HG02885 (cell line): ENCODE measurements around the gene DHFR2.
"Not testable (repeated sequence)": the region's sequence is repeated elsewhere in the genome, so short reads cannot be mapped to it uniquely, and the experiment has no call there.

ENCODE experiments used
- ATAC-seq: cut with Tn5 transposase; IDR thresholded peaks from one replicate; pipeline ENCODE4 v1.9.1; 2021; ENCODE audit warnings: mild to moderate bottlenecking; ENCODE audit not compliant: unreplicated experiment, poor library complexity

The DHFR2 gene

DNA sequence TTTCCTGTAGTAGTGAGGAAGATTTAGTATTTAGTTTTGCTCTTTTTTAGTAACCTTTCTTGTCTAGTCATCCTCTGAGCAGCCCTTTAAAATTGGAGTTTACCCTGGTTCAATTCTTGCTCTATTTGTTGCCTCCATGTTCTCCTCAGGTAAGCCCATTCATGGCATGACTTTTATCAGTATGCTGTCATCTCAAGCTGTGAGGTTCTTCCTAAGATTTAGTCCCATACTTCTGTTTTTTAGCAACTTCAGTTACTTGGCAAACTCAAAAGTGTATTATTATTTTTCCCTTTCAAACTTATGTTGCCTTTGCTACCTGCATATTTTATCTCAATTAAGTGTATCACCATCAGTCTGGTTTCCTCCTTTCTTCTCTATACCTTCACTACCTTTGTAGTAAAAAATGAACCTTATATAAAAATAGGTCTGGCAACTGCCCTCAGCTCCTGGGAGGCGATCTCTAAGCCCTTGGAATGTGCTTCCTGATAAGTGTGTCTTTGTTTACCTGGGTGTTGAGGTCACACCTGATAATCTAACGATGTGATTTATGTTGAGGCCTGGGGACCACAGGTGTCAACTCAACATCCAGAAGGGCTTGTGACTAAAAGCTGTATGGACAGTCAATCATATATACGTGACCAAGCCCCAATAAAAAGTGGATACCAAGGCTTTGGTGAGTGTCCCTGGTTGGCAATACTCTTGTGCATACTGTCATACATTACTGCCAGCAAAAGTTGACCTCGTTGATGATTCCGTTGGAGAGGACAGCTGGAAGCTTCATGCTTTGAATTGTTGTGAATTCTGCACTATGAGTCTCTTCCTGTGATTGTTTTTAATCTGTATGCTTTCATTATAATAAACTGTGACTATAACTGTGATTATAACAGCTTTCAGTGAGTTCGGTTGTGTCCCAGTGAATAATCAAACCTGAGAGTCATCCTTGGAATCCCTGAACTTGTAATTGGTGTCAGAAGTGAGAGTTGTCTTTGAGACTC, 4.1 kb upstream of the DHFR2 start:
- ATAC-seq, result no peak

DNA sequence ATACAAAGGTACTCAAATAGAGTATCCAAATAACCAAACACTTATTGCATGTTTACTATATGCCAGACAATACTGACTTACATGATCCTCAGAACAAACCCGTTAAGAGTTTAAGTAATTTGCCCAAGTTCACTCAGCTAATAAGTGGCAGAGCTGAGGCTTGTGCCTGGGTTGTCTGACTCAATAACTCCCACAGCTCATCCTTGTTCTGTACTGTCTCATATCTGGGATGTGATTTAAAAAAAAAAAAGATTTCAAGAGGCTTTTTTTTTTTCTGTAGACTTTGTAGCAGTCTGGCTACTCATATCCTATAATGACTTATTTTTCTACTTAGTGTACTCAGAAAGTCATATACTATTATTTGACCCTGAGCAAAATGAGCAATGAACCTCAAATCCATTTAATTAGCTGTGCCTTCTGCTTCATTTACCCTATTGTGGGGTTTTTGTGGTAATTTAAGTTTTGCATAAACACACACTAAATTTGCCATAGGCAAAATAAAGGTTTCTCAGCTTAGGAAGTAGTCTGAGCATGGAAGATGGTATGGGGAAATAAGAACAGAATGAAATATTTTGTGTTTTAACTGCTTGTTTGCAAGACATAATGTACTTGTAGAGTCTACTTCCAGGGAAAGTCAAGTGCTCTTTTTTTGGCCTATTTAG, 3.2 kb upstream of the DHFR2 start:
- ATAC-seq, result no peak

DNA sequence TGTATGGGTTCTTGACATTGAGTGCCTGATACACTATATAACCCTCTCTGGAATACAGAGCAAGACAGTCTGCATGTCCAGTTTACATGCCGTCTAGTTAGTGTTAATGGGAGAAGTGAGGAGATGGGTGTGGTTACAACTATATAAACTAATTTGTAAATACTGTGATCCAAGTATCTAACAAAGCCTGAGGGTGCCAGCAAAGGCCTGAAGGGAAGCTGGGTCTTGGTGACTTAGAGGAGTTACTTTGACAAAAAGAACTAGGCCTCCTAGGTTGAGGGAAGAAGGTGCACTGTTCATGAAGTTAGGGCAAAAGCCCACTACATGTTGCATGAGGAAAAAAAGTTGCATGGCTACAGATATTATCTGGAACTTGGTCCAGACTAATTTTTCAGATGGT, 2.4 kb upstream of the DHFR2 start:
- ATAC-seq, result no peak

GRCh38 chr3:94064243-94064860, 1.6 kb upstream of the DHFR2 start:
- ATAC-seq, result no peak

DNA sequence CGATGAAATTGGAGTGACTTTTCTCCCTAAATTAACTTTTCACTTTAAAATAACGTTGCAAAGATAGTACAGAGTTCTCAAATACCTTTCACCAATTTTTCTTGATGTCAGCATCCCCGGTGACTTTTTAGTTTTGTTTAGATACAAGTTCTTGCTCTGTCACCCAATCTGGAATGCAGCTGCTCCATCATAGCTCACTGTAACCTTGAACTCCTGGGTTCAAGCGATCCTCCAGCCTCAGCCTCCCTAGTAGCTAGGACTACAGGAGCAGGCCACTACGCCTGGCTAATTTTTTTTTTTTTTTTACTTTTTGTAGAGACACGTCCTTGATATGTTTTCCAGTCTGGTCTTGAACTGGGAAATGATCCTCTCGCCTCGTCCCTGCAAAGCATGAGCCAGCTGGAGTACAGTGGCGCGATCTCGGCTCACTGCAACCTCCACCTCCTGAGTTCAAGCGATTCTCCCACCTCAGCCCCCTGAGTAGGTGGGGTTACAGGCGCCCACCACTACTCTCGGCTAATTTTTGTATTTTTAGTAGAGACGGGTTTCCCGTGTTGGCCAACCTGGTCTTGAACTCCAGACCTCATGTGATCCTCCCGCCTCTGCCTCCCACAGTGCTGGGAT, 892 bp upstream of the DHFR2 start:
- no peak for ATAC-seq

- ATAC-seq, result no peak
Observed at GRCh38 chr3:94061297-94061696, 1.4 kb downstream of the DHFR2 start.

GRCh38 chr3:94050546-94050945, 12.2 kb downstream of the DHFR2 start:
- ATAC-seq, result no peak

- no peak for ATAC-seq
Observed at GRCh38 chr3:94049267-94049666, 13.4 kb downstream of the DHFR2 start.

DNA sequence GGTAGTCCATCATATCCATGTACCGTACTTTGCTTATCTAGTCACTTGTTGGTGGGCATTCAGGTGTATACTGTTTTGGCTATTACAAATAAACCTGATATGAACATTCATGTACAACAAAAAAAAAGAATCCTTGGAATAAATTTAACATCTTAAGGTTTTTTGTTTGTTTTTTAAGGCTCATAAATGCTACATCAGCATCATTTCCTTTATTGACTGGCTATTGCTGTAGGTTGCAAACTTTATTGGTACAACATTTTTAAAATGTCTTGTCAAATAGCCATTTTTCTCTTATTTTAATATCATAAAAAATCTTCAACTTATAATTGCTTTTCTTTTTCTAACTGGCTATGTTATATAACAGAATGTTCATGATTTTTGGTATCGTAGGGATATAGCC, 16.2 kb downstream of the DHFR2 start:
- no peak for ATAC-seq

DNA sequence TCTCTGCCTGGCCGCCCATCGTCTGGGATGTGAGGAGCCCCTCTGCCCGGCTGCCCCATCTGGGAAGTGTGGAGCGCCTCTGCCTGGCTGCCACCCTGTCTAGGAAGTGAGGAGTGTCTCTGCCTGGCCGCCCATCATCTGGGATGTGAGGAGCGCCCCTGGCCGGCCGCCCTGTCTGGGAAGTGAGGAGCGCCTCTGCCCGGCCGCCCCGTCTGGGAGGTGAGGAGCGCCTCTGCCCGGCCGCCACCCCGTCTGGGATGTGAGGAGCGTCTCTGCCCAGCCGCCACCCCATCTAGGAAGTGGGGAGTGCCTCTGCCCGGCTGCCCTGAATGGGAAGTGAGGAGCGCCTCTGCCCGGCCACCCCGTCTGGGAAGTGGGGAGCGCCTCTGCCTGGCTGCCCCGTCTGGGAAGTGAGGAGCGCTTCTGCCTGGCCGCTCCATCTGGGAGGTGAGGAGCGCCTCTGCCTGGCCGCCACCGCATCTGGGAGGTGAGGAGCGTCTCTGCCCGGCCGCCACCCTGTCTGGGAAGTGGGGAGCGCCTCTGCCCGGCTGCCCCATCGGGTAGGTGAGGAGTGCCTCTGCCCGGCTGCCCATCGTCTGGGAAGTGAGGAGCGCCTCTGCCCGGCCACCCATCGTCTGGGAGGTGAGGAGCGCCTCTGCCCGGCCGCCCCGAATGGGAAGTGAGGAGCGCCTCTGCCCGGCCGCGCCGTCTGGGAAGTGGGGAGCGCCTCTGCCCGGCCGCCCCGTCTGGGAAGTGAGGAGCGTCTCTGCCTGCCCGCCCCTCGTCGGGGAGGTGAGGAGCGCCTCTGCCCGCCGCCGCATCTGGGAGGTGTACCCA, 18.4 kb downstream of the DHFR2 start:
- not testable (repeated sequence) for ATAC-seq

DNA sequence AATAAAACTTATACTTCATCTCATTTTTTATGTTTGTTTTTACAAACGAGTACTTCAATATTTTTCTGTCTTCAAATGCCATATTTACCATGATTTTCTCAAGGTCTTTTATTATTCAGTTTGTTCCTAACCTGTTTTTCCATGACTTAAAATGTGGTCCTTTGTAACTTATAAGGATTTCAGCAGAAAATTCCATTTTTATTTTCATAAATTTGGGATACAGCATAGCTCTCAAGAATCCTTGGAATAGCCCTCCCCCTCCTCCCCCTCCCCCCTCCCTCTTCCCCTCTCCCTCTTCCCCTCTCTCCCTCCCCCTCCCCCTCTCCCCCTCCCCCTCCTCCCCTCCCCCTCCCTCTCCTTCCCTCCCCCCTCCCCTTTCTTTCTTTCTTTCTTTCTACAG, 19.4 kb downstream of the DHFR2 start:
- no peak for ATAC-seq

GRCh38 chr3:94036909-94037507, 25.7 kb downstream of the DHFR2 start:
- ATAC-seq, result peak; percentile 89

DNA sequence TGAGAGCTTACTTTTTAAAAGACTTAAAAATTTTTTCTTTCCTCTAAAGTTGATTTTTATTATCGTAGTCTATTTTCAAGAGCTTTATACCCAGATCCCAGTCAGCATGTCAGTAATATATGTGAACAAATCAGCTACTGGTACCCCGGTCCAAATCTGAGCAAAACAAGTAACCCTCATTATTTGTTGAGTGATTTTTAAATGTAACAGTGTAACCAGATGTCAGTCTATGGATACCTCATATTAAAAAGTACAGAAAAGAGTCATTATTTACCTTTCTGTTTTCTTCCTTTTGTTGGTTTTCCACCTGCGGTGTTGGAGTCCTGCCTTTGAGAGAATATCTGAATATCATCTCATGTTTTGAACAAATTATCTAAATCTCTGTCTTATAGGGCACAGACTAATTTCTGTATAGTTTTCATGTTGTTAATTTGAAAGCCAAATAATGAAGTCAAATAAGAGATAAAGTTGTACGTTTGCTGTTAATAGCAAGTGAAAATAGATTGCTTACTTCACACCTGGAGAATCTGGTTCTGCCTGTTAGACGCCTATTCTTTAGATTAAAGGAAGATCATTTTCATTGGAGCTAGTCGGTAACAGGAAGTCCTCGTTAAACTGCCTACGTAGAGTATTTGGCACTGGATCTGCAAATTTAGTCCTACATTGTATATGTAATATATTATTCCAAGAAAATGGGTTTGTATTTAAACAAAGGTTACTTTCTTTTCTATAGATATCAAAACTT, 34.5 kb downstream of the DHFR2 start, which contains the start of gene STX19:
TSS of gene STX19 (minus strand) at position 505 of the 745 bp plus-strand sequence. CDS start 13,328 bp downstream, outside the sequence.
- ATAC-seq, result no peak

DNA sequence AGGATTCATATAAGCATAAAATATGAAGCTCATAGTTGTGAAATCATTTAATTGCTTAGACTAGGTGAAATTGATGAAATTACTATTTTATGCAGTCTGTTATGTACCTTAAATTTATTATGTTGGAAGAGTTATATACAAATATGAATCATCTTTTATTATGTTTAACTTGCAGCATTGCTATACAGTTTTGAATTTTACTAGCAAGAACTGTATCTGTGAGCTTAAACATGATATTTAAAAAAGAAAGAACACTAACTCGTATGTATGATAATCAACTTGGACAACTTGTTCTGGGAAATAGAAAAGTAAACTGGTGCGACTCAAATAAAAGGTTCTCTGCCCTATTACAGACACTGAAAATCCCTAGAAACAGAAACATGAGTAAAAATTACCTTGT, 36.1 kb downstream of the DHFR2 start:
- no peak for ATAC-seq

GRCh38 chr3:94024385-94024784, 38.3 kb downstream of the DHFR2 start:
- no peak for ATAC-seq

DNA sequence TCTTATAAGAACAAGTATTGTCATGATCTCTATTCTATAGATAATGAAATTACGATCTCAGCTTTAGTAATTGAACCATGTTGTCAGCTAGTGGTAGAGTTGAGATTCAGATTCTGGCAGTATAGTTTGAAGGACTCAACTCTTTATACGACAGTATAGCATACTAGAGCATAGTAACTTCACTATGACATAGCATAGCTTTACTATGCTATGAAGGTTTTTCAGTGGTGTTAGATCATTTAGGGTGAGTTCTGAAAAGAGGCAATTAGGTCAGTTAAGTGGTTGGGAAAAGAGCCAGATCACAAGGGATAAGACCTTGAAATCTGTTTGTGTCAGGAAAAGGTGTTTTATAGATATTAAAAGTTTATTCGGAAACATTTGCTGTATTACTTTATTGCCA, 42.4 kb downstream of the DHFR2 start:
- ATAC-seq, result no peak

DNA sequence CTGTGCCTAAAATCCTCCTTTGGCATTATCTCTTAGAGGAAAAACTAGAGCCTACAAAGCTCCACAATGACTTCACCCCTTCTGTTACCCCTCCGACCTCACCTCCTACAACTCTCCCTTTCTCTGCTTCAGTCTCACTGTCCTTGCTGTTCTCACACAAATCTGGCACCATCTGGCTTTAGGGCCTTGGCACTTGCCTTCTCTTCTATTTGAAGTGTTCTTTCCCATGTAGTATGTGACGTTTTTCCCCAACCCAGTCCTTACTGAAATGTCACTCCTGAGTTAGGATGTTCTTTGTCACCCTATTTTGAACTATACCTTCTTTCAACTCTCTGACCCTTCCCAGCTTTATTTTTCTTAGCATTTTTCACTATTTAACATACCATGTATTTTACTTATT, 43.1 kb downstream of the DHFR2 start:
- no peak for ATAC-seq

- no peak for ATAC-seq
Observed at GRCh38 chr3:94015025-94015424, 47.7 kb downstream of the DHFR2 start.

DNA sequence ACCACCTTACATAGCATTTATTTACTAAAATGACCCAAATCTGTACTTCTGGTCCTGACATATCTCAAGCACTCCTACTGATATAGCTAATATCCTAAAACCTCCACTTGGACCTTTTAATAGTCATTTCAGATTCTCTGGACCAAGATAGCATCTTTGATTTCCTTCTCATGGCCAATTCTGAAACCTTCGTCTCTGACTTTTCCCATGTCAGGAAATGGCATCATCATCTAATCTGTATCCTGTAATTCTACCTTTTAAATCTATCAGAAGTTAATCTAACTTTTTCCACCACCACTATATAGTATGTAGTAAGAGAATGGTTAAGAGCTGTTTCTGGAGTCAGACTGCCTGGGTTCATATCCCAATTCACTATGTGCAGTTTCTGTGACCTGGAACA, 50.5 kb downstream of the DHFR2 start:
- no peak for ATAC-seq
